H9 (cell line): ENCODE measurements around the gene UVRAG. TPM values are rescaled to one million over a fixed set of nuclear protein-coding genes. Genes with fewer than 3 reads are reported as not detected.

ENCODE experiments used
- DNase-seq: peaks from one replicate; pipeline ENCODE4 v3.0.0-alpha.2; 2017
- H2AFZ ChIP-seq: one replicate; pipeline ENCODE4 v1.6.1; 2013; ENCODE audit warnings: mild to moderate bottlenecking, low read length, control low read depth, moderate library complexity
- H2AK5ac ChIP-seq: 2 replicates; pipeline ENCODE4 v1.6.1; 2013; ENCODE audit warnings: low read length, control low read depth, mixed read lengths; ENCODE audit not compliant: insufficient read length
- H2BK120ac ChIP-seq: one replicate; pipeline ENCODE4 v1.6.1; 2013; ENCODE audit warnings: low read depth, mild to moderate bottlenecking, low read length, control low read depth, inconsistent platforms; ENCODE audit not compliant: poor library complexity, severe bottlenecking
- H2BK12ac ChIP-seq: 2 replicates; pipeline ENCODE4 v1.6.1; 2013; ENCODE audit warnings: low read length, control low read depth, mixed read lengths, low read depth; ENCODE audit not compliant: insufficient read length
- H2BK15ac ChIP-seq: 2 replicates; pipeline ENCODE4 v1.6.1; 2013; ENCODE audit warnings: low read depth, low read length, control low read depth
- H2BK20ac ChIP-seq: one replicate; pipeline ENCODE4 v1.6.1; 2013; ENCODE audit warnings: low read depth, mild to moderate bottlenecking, low read length, control low read depth, inconsistent platforms; ENCODE audit not compliant: poor library complexity, severe bottlenecking
- H2BK5ac ChIP-seq: 2 replicates; pipeline ENCODE4 v1.6.1; 2013; ENCODE audit warnings: low read length, control low read depth, mixed read lengths; ENCODE audit not compliant: insufficient read length
- H3K14ac ChIP-seq: 2 replicates; pipeline ENCODE4 v1.6.1; 2013; ENCODE audit warnings: low read length, control low read depth; ENCODE audit not compliant: insufficient read depth
- H3K18ac ChIP-seq: 2 replicates; pipeline ENCODE4 v1.6.1; 2013; ENCODE audit warnings: low read depth, mild to moderate bottlenecking, mixed read lengths, low read length, control low read depth; ENCODE audit not compliant: insufficient read length
- H3K23ac ChIP-seq: 2 replicates; pipeline ENCODE4 v1.6.1; 2013; ENCODE audit warnings: low read length, control low read depth, mixed read lengths, low read depth; ENCODE audit not compliant: insufficient read length
- H3K23me2 ChIP-seq: 2 replicates; pipeline ENCODE4 v1.6.1; 2013; ENCODE audit warnings: low read depth, mild to moderate bottlenecking, mixed read lengths, low read length, control low read depth; ENCODE audit not compliant: insufficient read length, poor library complexity, severe bottlenecking
- H3K27ac ChIP-seq: 2 replicates; pipeline ENCODE4 v1.5.1; 2013; ENCODE audit warnings: low read length, control low read depth, mixed read lengths, low read depth; ENCODE audit not compliant: insufficient read length
- H3K27me3 ChIP-seq: 2 replicates; pipeline ENCODE4 v1.6.1; 2013; ENCODE audit warnings: low read length, control low read depth, inconsistent platforms; ENCODE audit not compliant: insufficient read depth
- H3K4ac ChIP-seq: 2 replicates; pipeline ENCODE4 v1.6.1; 2013; ENCODE audit warnings: low read depth, mild to moderate bottlenecking, control low read depth, inconsistent platforms, low read length, moderate library complexity
- H3K4me1 ChIP-seq: 2 replicates; pipeline ENCODE4 v1.6.1; 2013; ENCODE audit warnings: low read length, control low read depth, inconsistent platforms; ENCODE audit not compliant: insufficient read depth
- H3K4me2 ChIP-seq: 2 replicates; pipeline ENCODE4 v1.6.1; 2013; ENCODE audit warnings: low read length, control low read depth, mixed read lengths; ENCODE audit not compliant: insufficient read length, insufficient read depth
- H3K56ac ChIP-seq: 2 replicates; pipeline ENCODE4 v1.6.1; 2013; ENCODE audit warnings: low read depth, mild to moderate bottlenecking, mixed read lengths, low read length, control low read depth; ENCODE audit not compliant: insufficient read length
- H3K79me1 ChIP-seq: 2 replicates; pipeline ENCODE4 v1.6.1; 2013; ENCODE audit warnings: low read depth, mild to moderate bottlenecking, moderate library complexity, low read length, control low read depth, inconsistent platforms; ENCODE audit not compliant: insufficient read depth, poor library complexity, severe bottlenecking
- H3K79me2 ChIP-seq: 2 replicates; pipeline ENCODE4 v1.6.1; 2013; ENCODE audit warnings: low read length, control low read depth, inconsistent platforms; ENCODE audit not compliant: insufficient read depth
- H3K9ac ChIP-seq: 2 replicates; pipeline ENCODE4 v1.6.1; 2013; ENCODE audit warnings: low read length, control low read depth, mixed read lengths; ENCODE audit not compliant: insufficient read length; ENCODE audit errors: extremely low read depth
- H3K9me3 ChIP-seq: one replicate; pipeline ENCODE4 v1.6.1; 2013; ENCODE audit warnings: low read depth, low read length, inconsistent platforms; ENCODE audit not compliant: control insufficient read depth
- H3T11ph ChIP-seq: one replicate; pipeline ENCODE4 v1.6.1; 2013; ENCODE audit warnings: mild to moderate bottlenecking, low read length, control low read depth, inconsistent platforms
- H4K20me1 ChIP-seq: one replicate; pipeline ENCODE4 v1.6.1; 2013; ENCODE audit not compliant: control insufficient read depth, insufficient read length, insufficient read depth
- H4K5ac ChIP-seq: 2 replicates; pipeline ENCODE4 v1.6.1; 2013; ENCODE audit warnings: low read depth, mild to moderate bottlenecking, mixed read lengths, low read length, control low read depth; ENCODE audit not compliant: insufficient read length
- H4K8ac ChIP-seq: replicated peaks from 2 replicates; pipeline ENCODE4 v1.6.1; 2013; ENCODE audit warnings: low read length, control low read depth, mixed read lengths, low read depth; ENCODE audit not compliant: insufficient read length
- H4K91ac ChIP-seq: 2 replicates; pipeline ENCODE4 v1.6.1; 2013; ENCODE audit warnings: low read depth, mild to moderate bottlenecking, moderate library complexity, mixed read lengths, low read length, control low read depth; ENCODE audit not compliant: insufficient read length
- H3K27ac Mint-ChIP-seq, 3 experiments: 2 replicates in 2 of 3; 3 replicates in 1 of 3; pipeline ENCODE4 v1.8.0; 2020 to 2021; ENCODE audit warnings: mixed read lengths in 3 of 3, mild to moderate bottlenecking in 1 of 3, moderate library complexity in 1 of 3
- H3K27me3 Mint-ChIP-seq: 2 replicates; pipeline ENCODE4 v1.8.0; 2021; ENCODE audit warnings: low read depth, mild to moderate bottlenecking, moderate library complexity, mixed read lengths
- H3K36me3 Mint-ChIP-seq, 3 experiments: 2 replicates in 2 of 3; 3 replicates in 1 of 3; pipeline ENCODE4 v1.8.0; 2020 to 2021; ENCODE audit warnings: low read depth in 3 of 3, mixed read lengths in 3 of 3; ENCODE audit not compliant: insufficient read depth in 1 of 3
- H3K4me1 Mint-ChIP-seq, 2 experiments: 2 replicates each; pipeline ENCODE4 v1.8.0; 2020; ENCODE audit warnings: mixed read lengths in 2 of 2
- H3K4me3 Mint-ChIP-seq, 2 experiments: 2 replicates in 1 of 2; 3 replicates in 1 of 2; pipeline ENCODE4 v1.8.0; 2020 to 2021; ENCODE audit warnings: mild to moderate bottlenecking in 2 of 2, mixed read lengths in 2 of 2, moderate library complexity in 1 of 2
- H3K9me3 Mint-ChIP-seq, 2 experiments: 2 replicates in 1 of 2; 3 replicates in 1 of 2; pipeline ENCODE4 v1.8.0; 2020; ENCODE audit warnings: mild to moderate bottlenecking in 2 of 2, mixed read lengths in 2 of 2, moderate library complexity in 1 of 2
- WGBS: extraction: QIAGEN DNeasy Blood & Tissue Kit; methylation state at CpG from one replicate; pipeline ENCODE4 v1.1.7; 2013; ENCODE audit warnings: missing lambda C conversion rate, low lambda C conversion rate, mixed read lengths; ENCODE audit not compliant: insufficient read length; ENCODE audit errors: extremely low coverage; 5-methylcytosine and 5-hydroxymethylcytosine counted together
- total RNA-seq: library from RNA; stranded (reverse); gene quantifications from 2 replicates; pipeline ENCODE4 v1.2.1, GENCODE V29; 2021
- TF ChIP-seq, protein P1 (sequence below): fragments of 200-600 bp; sonication (generic); conservative IDR thresholded peaks from 3 replicates; pipeline ENCODE4 v1.8.0; 2021; ENCODE audit warnings: antibody characterized with exemption, mild to moderate bottlenecking

UVRAG gene
- total RNA-seq, 1 experiment from 2014 or later: 18.5 TPM

DNA sequence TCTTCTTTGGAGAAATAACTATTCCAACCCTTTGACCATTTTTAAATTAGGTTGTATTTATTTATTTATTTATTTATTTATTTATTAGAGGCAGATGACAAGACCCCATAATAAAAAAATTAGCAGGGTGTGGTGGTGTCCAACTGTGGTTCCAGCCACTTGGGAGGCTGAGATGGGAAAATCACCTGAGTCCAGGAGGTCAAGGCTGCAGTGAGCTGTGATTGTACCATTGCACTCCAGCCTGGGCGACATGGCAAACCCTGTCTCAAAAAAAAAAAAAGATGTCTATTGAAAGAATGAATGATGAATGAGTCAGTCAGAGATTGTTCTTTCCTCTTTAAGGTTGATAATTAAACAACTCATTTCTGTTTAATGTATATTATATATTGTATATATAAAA lies 261.7 kb downstream of the UVRAG start:
- H3K4me3 Mint-ChIP-seq: no peak overlapping the region
- no peaks in the 10 kb centered on the region for H3K9me3 ChIP-seq
- H3K9me3 Mint-ChIP-seq: no peaks in the 10 kb centered on the region
- no peak overlapping the region for H4K5ac ChIP-seq
- H3K27me3 Mint-ChIP-seq: no peaks in the 10 kb centered on the region
- no peaks in the 10 kb centered on the region for H3K79me1 ChIP-seq
- no peak overlapping the region for H3T11ph ChIP-seq
- H3K4me1 ChIP-seq: no peaks in the 10 kb centered on the region
- no peak overlapping the region for H3K4ac ChIP-seq
- no peak overlapping the region for H3K56ac ChIP-seq
- no peak overlapping the region for H3K23ac ChIP-seq
- H3K9ac ChIP-seq: no peak overlapping the region
- peaks cover 0 to 9% (median 4%) of the 10 kb centered on the region in 3 experiments; a peak in 4 of 7 replicates for H3K36me3 Mint-ChIP-seq
- no peak overlapping the region for H3K14ac ChIP-seq
- no peak overlapping the region for H2BK12ac ChIP-seq
- H3K27ac ChIP-seq: no peak overlapping the region
- no peaks in the 10 kb centered on the region for H4K20me1 ChIP-seq
- H2BK15ac ChIP-seq: no peak overlapping the region
- H3K23me2 ChIP-seq: no peaks in the 10 kb centered on the region
- H2BK20ac ChIP-seq: no peak overlapping the region
- no peak for DNase-seq
- H4K91ac ChIP-seq: no peak overlapping the region
- H4K8ac ChIP-seq: no peak overlapping the region
- H2AK5ac ChIP-seq: no peak overlapping the region
- no peak overlapping the region for H2AFZ ChIP-seq
- H3K27me3 ChIP-seq: no peaks in the 10 kb centered on the region
- no peaks in the 10 kb centered on the region for H3K79me2 ChIP-seq
- H3K27ac Mint-ChIP-seq: no peak overlapping the region
- no peaks in the 10 kb centered on the region for H3K4me1 Mint-ChIP-seq
- no peak overlapping the region for H2BK5ac ChIP-seq
- WGBS: no CpG with 5 or more reads among the region's 1 CpG
- no peak overlapping the region for H3K4me2 ChIP-seq
- H3K18ac ChIP-seq: no peak overlapping the region
- no peak overlapping the region for H2BK120ac ChIP-seq
- TF ChIP-seq, protein P1, sequence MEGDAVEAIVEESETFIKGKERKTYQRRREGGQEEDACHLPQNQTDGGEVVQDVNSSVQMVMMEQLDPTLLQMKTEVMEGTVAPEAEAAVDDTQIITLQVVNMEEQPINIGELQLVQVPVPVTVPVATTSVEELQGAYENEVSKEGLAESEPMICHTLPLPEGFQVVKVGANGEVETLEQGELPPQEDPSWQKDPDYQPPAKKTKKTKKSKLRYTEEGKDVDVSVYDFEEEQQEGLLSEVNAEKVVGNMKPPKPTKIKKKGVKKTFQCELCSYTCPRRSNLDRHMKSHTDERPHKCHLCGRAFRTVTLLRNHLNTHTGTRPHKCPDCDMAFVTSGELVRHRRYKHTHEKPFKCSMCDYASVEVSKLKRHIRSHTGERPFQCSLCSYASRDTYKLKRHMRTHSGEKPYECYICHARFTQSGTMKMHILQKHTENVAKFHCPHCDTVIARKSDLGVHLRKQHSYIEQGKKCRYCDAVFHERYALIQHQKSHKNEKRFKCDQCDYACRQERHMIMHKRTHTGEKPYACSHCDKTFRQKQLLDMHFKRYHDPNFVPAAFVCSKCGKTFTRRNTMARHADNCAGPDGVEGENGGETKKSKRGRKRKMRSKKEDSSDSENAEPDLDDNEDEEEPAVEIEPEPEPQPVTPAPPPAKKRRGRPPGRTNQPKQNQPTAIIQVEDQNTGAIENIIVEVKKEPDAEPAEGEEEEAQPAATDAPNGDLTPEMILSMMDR: no peak
